Suprapubic skin (tissue), 4 donors: Measurements from ENCODE around the gene SULT1A2.

Experiments
- EP300 ChIP-seq: sonication (generic); formaldehyde crosslinking; IDR thresholded peaks from one replicate; pipeline ENCODE4 v1.6.1; 2017; ENCODE audit warnings: antibody characterized with exemption
- POLR2AphosphoS5 ChIP-seq, 3 donors: sonication (generic); formaldehyde crosslinking; IDR thresholded peaks; one replicate each; pipeline ENCODE4 v1.6.1; 2017; ENCODE audit warnings: antibody characterized with exemption in 3 of 3

- no peak for TF ChIP-seq EP300
- no peak for TF ChIP-seq POLR2AphosphoS5 (IDR thresholded peaks at IDR 0.05)
Measured at GRCh38 chr16:28596115-28596630, 677 bp downstream of the SULT1A2 start.
